Trophoblast cell (in vitro differentiated cells and primary cell): ENCODE data around the gene SLC25A1.

Experiments used
- DNase-seq, 2 donors: peaks; one replicate each; pipeline ENCODE4 v3.0.0-alpha.2; 2016
- H2AFZ ChIP-seq: 2 replicates; pipeline ENCODE4 v1.6.1; 2013; ENCODE audit warnings: low read length, moderate library complexity, mild to moderate bottlenecking; ENCODE audit not compliant: insufficient read depth, poor library complexity
- H2AK5ac ChIP-seq: 2 replicates; pipeline ENCODE4 v1.6.1; 2013; ENCODE audit warnings: mild to moderate bottlenecking, low read length
- H2BK120ac ChIP-seq: 2 replicates; pipeline ENCODE4 v1.6.1; 2013; ENCODE audit warnings: low read length, mild to moderate bottlenecking, moderate library complexity; ENCODE audit not compliant: insufficient read depth, poor library complexity
- H2BK12ac ChIP-seq: 2 replicates; pipeline ENCODE4 v1.6.1; 2013; ENCODE audit warnings: mild to moderate bottlenecking, low read length, moderate library complexity
- H2BK5ac ChIP-seq: 2 replicates; pipeline ENCODE4 v1.6.1; 2013; ENCODE audit warnings: low read length, low read depth, moderate library complexity, mild to moderate bottlenecking; ENCODE audit not compliant: poor library complexity
- H3K14ac ChIP-seq: 2 replicates; pipeline ENCODE4 v1.6.1; 2013; ENCODE audit warnings: mild to moderate bottlenecking, low read length
- H3K18ac ChIP-seq: 2 replicates; pipeline ENCODE4 v1.6.1; 2013; ENCODE audit warnings: mild to moderate bottlenecking, low read length
- H3K23ac ChIP-seq: 2 replicates; pipeline ENCODE4 v1.6.1; 2013; ENCODE audit warnings: low read length
- H3K27ac ChIP-seq: 2 replicates; pipeline ENCODE4 v1.5.1; 2013; ENCODE audit warnings: low read depth, mild to moderate bottlenecking, inconsistent platforms, low read length, moderate library complexity
- H3K27me3 ChIP-seq: 2 replicates; pipeline ENCODE4 v1.6.1; 2013; ENCODE audit warnings: inconsistent platforms, mild to moderate bottlenecking, low read length, moderate library complexity; ENCODE audit not compliant: insufficient read depth
- H3K36me3 ChIP-seq, 2 experiments: 1 replicate in 1 of 2; 2 replicates in 1 of 2; pipeline ENCODE4 v1.6.1; 2013; ENCODE audit warnings: low read length in 2 of 2, mild to moderate bottlenecking in 2 of 2, moderate library complexity in 1 of 2; ENCODE audit not compliant: insufficient read depth in 2 of 2, control insufficient read depth in 1 of 2
- H3K4ac ChIP-seq: 2 replicates; pipeline ENCODE4 v1.6.1; 2013; ENCODE audit warnings: low read depth, mild to moderate bottlenecking, low read length, moderate library complexity
- H3K4me1 ChIP-seq, 2 experiments: 1 replicate in 1 of 2; 2 replicates in 1 of 2; pipeline ENCODE4 v1.6.1; 2013; ENCODE audit warnings: low read length in 2 of 2, mild to moderate bottlenecking in 2 of 2, moderate library complexity in 1 of 2; ENCODE audit not compliant: insufficient read depth in 2 of 2, control insufficient read depth in 1 of 2
- H3K4me2 ChIP-seq: 2 replicates; pipeline ENCODE4 v1.6.1; 2013; ENCODE audit warnings: inconsistent platforms, mild to moderate bottlenecking, low read length, moderate library complexity
- H3K4me3 ChIP-seq: 2 replicates; pipeline ENCODE4 v1.5.1; 2013; ENCODE audit warnings: mild to moderate bottlenecking, low read depth, low read length, inconsistent platforms
- H3K79me1 ChIP-seq: one replicate; pipeline ENCODE4 v1.6.1; 2013; ENCODE audit warnings: low read length
- H3K79me2 ChIP-seq: 2 replicates; pipeline ENCODE4 v1.6.1; 2013; ENCODE audit warnings: low read length, mild to moderate bottlenecking; ENCODE audit not compliant: control insufficient read depth, insufficient read depth, poor library complexity
- H3K9ac ChIP-seq: 2 replicates; pipeline ENCODE4 v1.6.1; 2013; ENCODE audit warnings: mild to moderate bottlenecking, low read length
- H3K9me3 ChIP-seq: 2 replicates; pipeline ENCODE4 v1.6.1; 2013; ENCODE audit warnings: low read depth, mild to moderate bottlenecking, control low read depth, inconsistent platforms, low read length; ENCODE audit not compliant: insufficient read depth
- H4K12ac ChIP-seq: 2 replicates; pipeline ENCODE4 v1.6.1; 2013; ENCODE audit warnings: low read depth, mild to moderate bottlenecking, low read length, moderate library complexity
- H4K8ac ChIP-seq: 2 replicates; pipeline ENCODE4 v1.6.1; 2013; ENCODE audit warnings: low read depth, mild to moderate bottlenecking, low read length, moderate library complexity
- H4K91ac ChIP-seq: one replicate; pipeline ENCODE4 v1.6.1; 2013; ENCODE audit warnings: low read depth, mild to moderate bottlenecking, low read length, moderate library complexity
- WGBS: extraction: QIAGEN DNeasy Blood & Tissue Kit; methylation state at CpG from one replicate; pipeline ENCODE4 v1.1.7; 2013; ENCODE audit warnings: missing lambda C conversion rate; ENCODE audit not compliant: insufficient read length, insufficient coverage; ENCODE audit errors: extremely low coverage; 5-methylcytosine and 5-hydroxymethylcytosine counted together

SLC25A1 gene

DNA sequence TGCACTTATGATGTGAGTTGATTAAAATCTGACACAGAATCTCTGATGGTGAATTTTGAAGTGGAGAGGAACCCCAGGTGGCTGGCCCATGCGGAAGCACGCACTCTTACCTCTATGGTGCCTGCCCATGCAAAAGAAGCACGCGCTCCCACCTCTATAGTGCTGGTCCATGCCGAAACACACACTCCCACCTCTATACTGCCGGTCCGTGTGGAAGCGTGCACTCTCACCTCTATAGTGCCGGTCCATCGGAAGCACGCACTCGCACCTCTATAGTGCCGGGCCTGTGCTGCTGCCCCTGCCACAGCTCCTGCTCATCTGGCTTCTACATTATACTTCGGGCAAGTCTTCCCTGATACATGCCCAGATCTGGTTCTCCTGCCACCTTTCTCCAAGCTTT is 36.8 kb upstream of the SLC25A1 start:
- no peak overlapping the region for H3K27ac ChIP-seq
- H2AFZ ChIP-seq, result no peak overlapping the region
- H3K36me3 ChIP-seq, result peaks cover 0 to 4% of the 10 kb centered on the region in 2 experiments
- no peak overlapping the region for H2BK12ac ChIP-seq
- no peak overlapping the region for H2BK5ac ChIP-seq
- no peak overlapping the region for H3K4me2 ChIP-seq
- no peaks in the 10 kb centered on the region for H3K9me3 ChIP-seq
- DNase-seq, result no peak
- no peak overlapping the region for H2AK5ac ChIP-seq
- WGBS, result no CpG with 5 or more reads among the region's 14 CpGs
- H3K79me1 ChIP-seq, result no peaks in the 10 kb centered on the region
- no peak overlapping the region for H3K9ac ChIP-seq
- H2BK120ac ChIP-seq, result no peak overlapping the region
- no peak overlapping the region for H4K12ac ChIP-seq
- no peak overlapping the region for H4K8ac ChIP-seq
- H3K27me3 ChIP-seq, result no peaks in the 10 kb centered on the region
- no peak overlapping the region for H4K91ac ChIP-seq
- no peaks in the 10 kb centered on the region for H3K79me2 ChIP-seq
- no peak overlapping the region for H3K23ac ChIP-seq
- H3K18ac ChIP-seq, result no peak overlapping the region
- H3K4me3 ChIP-seq, result no peak overlapping the region
- H3K14ac ChIP-seq, result no peak overlapping the region
- no peak overlapping the region for H3K4ac ChIP-seq
- H3K4me1 ChIP-seq, result peaks cover 0 to 2% of the 10 kb centered on the region in 2 experiments

DNA sequence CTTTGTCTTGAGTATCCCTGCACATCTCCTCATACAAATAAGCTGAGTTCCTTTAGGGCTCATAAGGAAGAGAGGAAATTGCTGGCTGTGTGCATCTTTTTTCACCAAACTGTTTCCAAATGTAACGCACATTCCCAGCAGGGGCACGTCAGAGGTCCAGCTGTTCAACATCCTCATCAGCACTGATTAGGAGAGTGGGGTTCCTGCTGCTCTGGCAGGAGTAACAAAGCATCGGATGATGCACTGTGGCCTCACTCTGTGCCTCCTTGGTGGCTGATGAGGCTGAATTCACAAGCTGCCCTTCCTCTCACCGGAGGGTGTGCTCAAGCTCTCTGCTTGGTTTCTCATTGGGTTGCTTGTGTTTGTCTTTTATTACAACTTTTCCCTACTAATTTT is 35.5 kb upstream of the SLC25A1 start:
- Histone ChIP-seq H3K4me1 (peaks cover 0 to 2% of the 10 kb centered on the region in 2 experiments), H3K18ac (no peak overlapping the region), H3K36me3 (peaks cover 4 to 10% of the 10 kb centered on the region in 2 experiments), H2BK120ac (no peak overlapping the region), H3K27me3 (no peaks in the 10 kb centered on the region), H2AK5ac (no peak overlapping the region), H4K91ac (no peak overlapping the region), H3K9ac (peak overlapping the region; percentile 53), H3K79me1 (no peaks in the 10 kb centered on the region), H2AFZ (no peak overlapping the region), H4K8ac (no peak overlapping the region), H2BK5ac (no peak overlapping the region), H3K23ac (no peak overlapping the region), H3K27ac (no peak overlapping the region), H3K4me3 (no peak overlapping the region), H3K9me3 (no peaks in the 10 kb centered on the region), H3K79me2 (no peaks in the 10 kb centered on the region), H3K4me2 (no peak overlapping the region), H4K12ac (no peak overlapping the region), H2BK12ac (no peak overlapping the region), H3K4ac (no peak overlapping the region), H3K14ac (no peak overlapping the region)
- WGBS, result no CpG with 5 or more reads among the region's 4 CpGs
- no peak for DNase-seq

DNA sequence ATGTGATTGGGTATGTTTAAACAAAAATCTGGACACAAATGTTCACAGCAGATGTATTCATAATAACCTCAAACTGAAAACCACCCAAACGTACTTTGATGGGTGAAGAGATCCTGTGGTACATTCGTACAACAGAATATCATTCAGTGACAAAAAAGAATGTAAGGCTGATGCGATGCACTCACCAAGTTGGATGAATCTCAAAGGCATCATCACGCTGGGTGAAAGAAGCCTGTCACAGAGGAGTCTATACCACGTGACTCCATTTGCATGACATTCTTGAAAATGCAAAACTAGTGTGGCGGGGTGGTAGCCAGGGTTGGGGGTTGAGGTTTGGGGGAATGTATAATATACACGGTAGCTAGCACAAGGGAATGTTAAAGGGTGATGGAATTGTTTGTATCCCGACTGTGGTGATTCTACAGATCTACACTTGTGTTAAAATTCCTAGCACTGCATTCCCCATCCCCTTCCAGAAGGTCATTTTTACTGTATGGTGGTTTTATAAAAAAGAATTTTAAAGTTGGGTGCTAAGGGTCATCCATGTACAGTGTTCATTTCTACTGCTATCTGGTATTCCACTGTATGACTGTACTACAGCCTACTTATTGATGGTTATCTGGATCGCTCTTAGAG is 35.0 kb upstream of the SLC25A1 start:
- H3K23ac ChIP-seq, result no peak overlapping the region
- H4K12ac ChIP-seq, result no peak overlapping the region
- DNase-seq, result peak in 1 of 2 donors; percentile 25
- H3K27ac ChIP-seq, result no peak overlapping the region
- no peaks in the 10 kb centered on the region for H3K27me3 ChIP-seq
- H3K4me2 ChIP-seq, result no peak overlapping the region
- no peak overlapping the region for H3K4ac ChIP-seq
- no peak overlapping the region for H2AFZ ChIP-seq
- WGBS, result no CpG with 5 or more reads among the region's 9 CpGs
- H3K9ac ChIP-seq, result no peak overlapping the region
- no peaks in the 10 kb centered on the region for H3K9me3 ChIP-seq
- H3K18ac ChIP-seq, result no peak overlapping the region
- no peaks in the 10 kb centered on the region for H3K79me1 ChIP-seq
- no peak overlapping the region for H3K4me3 ChIP-seq
- no peak overlapping the region for H4K8ac ChIP-seq
- H2AK5ac ChIP-seq, result no peak overlapping the region
- H2BK120ac ChIP-seq, result no peak overlapping the region
- H4K91ac ChIP-seq, result no peak overlapping the region
- H3K36me3 ChIP-seq, result peaks cover 4 to 10% of the 10 kb centered on the region in 2 experiments
- no peak overlapping the region for H2BK12ac ChIP-seq
- no peak overlapping the region for H3K14ac ChIP-seq
- H3K79me2 ChIP-seq, result no peaks in the 10 kb centered on the region
- H2BK5ac ChIP-seq, result no peak overlapping the region
- H3K4me1 ChIP-seq, result peaks cover 0 to 2% of the 10 kb centered on the region in 2 experiments

DNA sequence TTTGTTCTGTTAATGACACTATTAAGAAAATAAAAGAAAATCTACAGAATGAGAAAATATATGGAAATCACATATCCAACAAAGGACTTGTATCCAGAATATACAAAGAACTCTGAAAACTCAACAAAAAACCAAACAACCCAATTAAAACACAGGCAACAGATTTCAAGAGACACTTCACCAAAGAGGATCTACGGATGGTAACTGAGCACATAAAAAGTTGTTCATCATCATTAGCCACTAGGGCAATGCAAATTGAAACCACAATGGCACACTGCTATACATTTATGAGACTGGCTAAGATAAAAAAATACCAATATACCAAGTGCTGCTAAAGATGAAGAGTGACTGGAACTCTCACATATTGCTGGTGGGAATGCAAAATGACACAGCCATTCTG is 34.5 kb upstream of the SLC25A1 start:
- no peak overlapping the region for H3K27ac ChIP-seq
- no peaks in the 10 kb centered on the region for H3K79me1 ChIP-seq
- H4K91ac ChIP-seq, result no peak overlapping the region
- H2AFZ ChIP-seq, result no peak overlapping the region
- H2AK5ac ChIP-seq, result no peak overlapping the region
- H4K8ac ChIP-seq, result no peak overlapping the region
- no peak overlapping the region for H3K4ac ChIP-seq
- H2BK120ac ChIP-seq, result no peak overlapping the region
- H3K4me3 ChIP-seq, result no peak overlapping the region
- DNase-seq, result no peak
- H3K18ac ChIP-seq, result no peak overlapping the region
- no peak overlapping the region for H4K12ac ChIP-seq
- H3K9me3 ChIP-seq, result no peaks in the 10 kb centered on the region
- H3K23ac ChIP-seq, result no peak overlapping the region
- H3K14ac ChIP-seq, result no peak overlapping the region
- H3K36me3 ChIP-seq, result peaks cover 4 to 10% of the 10 kb centered on the region in 2 experiments
- no peak overlapping the region for H2BK12ac ChIP-seq
- H3K79me2 ChIP-seq, result no peaks in the 10 kb centered on the region
- no peak overlapping the region for H3K9ac ChIP-seq
- no peaks in the 10 kb centered on the region for H3K27me3 ChIP-seq
- no peak overlapping the region for H3K4me2 ChIP-seq
- H2BK5ac ChIP-seq, result no peak overlapping the region
- H3K4me1 ChIP-seq, result no peaks in the 10 kb centered on the region
- no CpG with 5 or more reads among the region's 1 CpG for WGBS
